Fibroblast of the aortic adventitia (primary cell): ENCODE data around the gene CEP192. TPM values are rescaled to one million over a fixed set of nuclear protein-coding genes. Genes with fewer than 3 reads are reported as not detected.

ENCODE experiments used
- DNase-seq: peaks from one replicate; pipeline ENCODE4 v3.0.0-alpha.2; 2010; ENCODE audit warnings: low read depth
- H3K4me3 ChIP-seq: 2 replicates; pipeline ENCODE4 v1.5.1; 2011; ENCODE audit warnings: low read depth, mild to moderate bottlenecking, control low read depth, low read length, moderate library complexity
- total RNA-seq: library from RNA; depleted of rRNA; stranded (reverse); fragments of >200 nt; gene quantifications from 2 replicates; pipeline ENCODE4 v1.2.3, GENCODE V29; 2012; ENCODE audit warnings: low replicate concordance
- TF ChIP-seq, protein P1 (sequence below): IDR thresholded peaks from 2 replicates; pipeline ENCODE4 v1.5.1; 2011; ENCODE audit warnings: mild to moderate bottlenecking, low read length, control low read depth, inconsistent platforms; ENCODE audit not compliant: insufficient read depth

CEP192 gene
- total RNA-seq, 1 donor, result 38.3 TPM

DNA sequence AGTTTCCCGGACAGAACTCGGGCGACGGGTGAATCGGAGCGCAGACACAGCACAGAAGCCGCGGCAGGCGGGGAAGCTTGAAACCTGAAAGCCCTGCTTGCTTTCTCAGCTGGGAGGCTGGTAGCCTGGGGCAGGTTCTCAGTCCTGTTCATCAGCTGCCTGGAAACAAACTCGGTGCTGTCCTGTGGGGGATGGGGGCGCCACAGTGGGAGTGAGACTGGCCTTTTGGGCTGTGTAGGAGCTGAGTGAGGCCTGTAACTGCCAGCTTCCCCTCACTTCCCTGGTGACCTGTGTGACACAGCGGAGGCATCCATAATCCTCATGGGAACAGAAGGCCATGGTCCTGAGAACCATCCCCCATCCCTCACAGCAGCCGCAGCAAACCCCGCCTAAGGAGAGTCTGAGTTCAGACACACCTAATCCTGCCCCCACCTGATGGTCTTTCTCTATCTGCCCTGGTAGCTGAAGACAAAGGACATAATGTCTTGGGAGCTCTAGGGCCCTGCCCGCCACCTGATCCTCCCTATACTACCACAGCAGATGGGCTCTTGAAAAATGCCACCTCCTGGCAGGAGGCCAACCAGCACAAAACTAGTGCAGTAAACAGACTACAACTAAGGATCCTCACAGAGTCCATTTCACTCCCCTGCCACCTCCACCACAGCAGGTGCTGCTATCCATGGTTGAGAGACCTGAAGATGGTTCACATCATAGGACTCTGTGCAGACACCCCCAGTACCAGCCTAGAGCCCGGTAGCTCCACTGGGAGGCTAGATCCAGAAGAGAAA is 174.7 kb downstream of the CEP192 start:
- DNase-seq, result no peak
- H3K4me3 ChIP-seq, result no peak overlapping the region
- TF ChIP-seq, protein P1, sequence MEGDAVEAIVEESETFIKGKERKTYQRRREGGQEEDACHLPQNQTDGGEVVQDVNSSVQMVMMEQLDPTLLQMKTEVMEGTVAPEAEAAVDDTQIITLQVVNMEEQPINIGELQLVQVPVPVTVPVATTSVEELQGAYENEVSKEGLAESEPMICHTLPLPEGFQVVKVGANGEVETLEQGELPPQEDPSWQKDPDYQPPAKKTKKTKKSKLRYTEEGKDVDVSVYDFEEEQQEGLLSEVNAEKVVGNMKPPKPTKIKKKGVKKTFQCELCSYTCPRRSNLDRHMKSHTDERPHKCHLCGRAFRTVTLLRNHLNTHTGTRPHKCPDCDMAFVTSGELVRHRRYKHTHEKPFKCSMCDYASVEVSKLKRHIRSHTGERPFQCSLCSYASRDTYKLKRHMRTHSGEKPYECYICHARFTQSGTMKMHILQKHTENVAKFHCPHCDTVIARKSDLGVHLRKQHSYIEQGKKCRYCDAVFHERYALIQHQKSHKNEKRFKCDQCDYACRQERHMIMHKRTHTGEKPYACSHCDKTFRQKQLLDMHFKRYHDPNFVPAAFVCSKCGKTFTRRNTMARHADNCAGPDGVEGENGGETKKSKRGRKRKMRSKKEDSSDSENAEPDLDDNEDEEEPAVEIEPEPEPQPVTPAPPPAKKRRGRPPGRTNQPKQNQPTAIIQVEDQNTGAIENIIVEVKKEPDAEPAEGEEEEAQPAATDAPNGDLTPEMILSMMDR, result no peak

DNA sequence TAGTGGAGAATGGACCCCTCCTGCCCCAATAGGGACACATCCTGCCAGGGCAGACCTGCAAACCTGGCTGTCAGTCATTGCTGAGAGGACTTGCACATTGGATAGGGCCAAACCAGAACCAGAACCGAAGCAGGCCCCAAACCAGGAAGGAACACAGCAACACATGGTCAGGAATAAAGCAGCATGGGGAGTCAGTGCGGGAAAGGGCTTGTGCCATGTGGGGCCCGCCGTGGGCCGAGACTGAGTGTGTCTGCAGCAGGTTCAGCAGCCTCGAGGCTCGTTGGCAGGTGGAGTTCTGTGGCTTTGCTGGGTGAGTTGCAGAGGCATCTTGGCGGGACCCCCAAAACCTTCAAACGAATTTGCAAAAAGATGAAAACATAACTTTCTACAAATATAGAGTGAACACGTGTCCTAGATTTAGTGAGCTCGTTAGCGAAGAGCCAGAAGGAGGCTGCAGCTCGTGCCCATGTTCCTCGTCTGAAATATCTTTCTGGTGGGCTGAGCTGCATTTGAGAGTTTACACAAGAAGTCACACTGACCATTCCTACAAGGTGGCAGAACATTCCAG is 182.5 kb downstream of the CEP192 start:
- no peak for DNase-seq
- TF ChIP-seq, protein P1, result no peak

More for the DNA sequence above, 182.5 kb downstream of the CEP192 start:
- H3K4me3 ChIP-seq, result no peak overlapping the region

Other genes with a start within 250 kb of the CEP192 start
- 29.4 and 41.5 TPM in 2 replicates for gene PTPN2, start 107.1 kb upstream of the CEP192 start, total RNA-seq
- 52.2 and 68.8 TPM in 2 replicates for gene SEH1L, start 43.4 kb upstream of the CEP192 start, total RNA-seq
- gene LDLRAD4, start 227.4 kb downstream of the CEP192 start, total RNA-seq, result 0.54 TPM in 1 of 2 replicates, not detected in the other